ENCODE data around the gene TMC1.

Gene TMC1

DNA sequence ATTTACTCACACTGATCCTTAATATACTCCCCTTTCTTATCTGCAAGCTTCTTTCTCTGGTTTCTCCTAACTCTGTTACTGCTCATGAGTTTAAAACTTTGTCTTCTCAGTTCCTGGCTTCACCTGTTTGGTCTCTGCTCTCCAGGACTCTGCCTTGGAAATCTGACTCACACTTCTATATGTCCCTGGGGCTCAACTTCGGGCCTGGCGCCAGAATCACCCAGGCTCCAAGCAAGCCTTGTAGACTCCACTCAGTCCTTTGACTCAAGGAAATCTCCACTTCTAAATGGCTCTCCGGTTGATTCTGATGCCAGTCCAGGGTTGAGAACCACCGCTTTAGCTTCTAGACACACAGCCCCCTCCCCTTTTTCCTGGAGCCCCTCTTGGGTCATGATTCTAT is 57.8 kb downstream of the TMC1 start:
- TF ChIP-seq TAF1 (IDR thresholded peaks at IDR 0.05; ENCODE audit: low read depth) (no peak), TEAD4 (IDR thresholded peaks at IDR 0.05) (no peak), NFIC (IDR thresholded peaks at IDR 0.05) (peak; percentile 62), CEBPB (IDR thresholded peaks at IDR 0.05) (no peak), CREB1 (IDR thresholded peaks at IDR 0.05; ENCODE audit: low read depth) (no peak)
- TF ChIP-seq, protein P1, sequence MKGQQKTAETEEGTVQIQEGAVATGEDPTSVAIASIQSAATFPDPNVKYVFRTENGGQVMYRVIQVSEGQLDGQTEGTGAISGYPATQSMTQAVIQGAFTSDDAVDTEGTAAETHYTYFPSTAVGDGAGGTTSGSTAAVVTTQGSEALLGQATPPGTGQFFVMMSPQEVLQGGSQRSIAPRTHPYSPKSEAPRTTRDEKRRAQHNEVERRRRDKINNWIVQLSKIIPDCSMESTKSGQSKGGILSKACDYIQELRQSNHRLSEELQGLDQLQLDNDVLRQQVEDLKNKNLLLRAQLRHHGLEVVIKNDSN (IDR thresholded peaks at IDR 0.05) = no peak

DNA sequence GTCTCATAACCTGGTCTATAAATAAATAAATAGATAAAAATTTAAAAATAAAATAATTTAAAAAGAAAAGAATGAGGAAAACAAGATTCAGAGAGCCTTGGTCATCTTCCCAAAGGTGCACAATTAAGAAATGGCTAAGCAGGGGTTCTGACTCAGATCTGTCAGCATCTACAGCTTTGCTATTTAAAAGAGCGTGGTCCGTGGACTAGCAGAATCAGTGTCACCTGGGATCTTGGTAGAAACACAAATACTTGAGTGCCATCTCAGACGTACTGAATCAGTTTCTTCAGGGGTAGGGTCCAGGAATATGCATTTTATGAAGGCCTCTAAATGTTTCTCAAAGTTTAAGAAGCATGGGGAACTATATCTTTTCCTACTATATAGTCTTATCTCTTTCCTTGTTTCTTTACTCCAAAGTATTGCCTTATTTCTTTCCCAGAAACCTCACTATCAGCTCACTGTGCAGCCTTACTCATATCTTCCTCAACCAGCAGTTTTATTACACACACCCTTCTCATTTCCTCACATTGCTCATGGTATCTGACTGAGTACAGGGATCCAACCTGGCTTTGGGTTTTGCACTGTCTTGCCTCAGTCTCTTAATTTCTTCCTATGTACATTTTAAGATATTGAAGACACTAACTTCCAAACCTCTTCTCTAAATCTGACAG is 58.6 kb downstream of the TMC1 start:
- TF ChIP-seq NFIC (IDR thresholded peaks at IDR 0.05) (no peak), TCF12 (IDR thresholded peaks at IDR 0.05; ENCODE audit: low read depth) (no peak), EP300 (IDR thresholded peaks at IDR 0.05; ENCODE audit: borderline replicate concordance) (no peak), CEBPB (IDR thresholded peaks at IDR 0.05) (no peak), ZBTB7A (IDR thresholded peaks at IDR 0.05; ENCODE audit: low read depth) (no peak), TAF1 (IDR thresholded peaks at IDR 0.05; ENCODE audit: low read depth) (no peak), CREB1 (IDR thresholded peaks at IDR 0.05; ENCODE audit: low read depth) (no peak)
- TF ChIP-seq, protein P2, sequence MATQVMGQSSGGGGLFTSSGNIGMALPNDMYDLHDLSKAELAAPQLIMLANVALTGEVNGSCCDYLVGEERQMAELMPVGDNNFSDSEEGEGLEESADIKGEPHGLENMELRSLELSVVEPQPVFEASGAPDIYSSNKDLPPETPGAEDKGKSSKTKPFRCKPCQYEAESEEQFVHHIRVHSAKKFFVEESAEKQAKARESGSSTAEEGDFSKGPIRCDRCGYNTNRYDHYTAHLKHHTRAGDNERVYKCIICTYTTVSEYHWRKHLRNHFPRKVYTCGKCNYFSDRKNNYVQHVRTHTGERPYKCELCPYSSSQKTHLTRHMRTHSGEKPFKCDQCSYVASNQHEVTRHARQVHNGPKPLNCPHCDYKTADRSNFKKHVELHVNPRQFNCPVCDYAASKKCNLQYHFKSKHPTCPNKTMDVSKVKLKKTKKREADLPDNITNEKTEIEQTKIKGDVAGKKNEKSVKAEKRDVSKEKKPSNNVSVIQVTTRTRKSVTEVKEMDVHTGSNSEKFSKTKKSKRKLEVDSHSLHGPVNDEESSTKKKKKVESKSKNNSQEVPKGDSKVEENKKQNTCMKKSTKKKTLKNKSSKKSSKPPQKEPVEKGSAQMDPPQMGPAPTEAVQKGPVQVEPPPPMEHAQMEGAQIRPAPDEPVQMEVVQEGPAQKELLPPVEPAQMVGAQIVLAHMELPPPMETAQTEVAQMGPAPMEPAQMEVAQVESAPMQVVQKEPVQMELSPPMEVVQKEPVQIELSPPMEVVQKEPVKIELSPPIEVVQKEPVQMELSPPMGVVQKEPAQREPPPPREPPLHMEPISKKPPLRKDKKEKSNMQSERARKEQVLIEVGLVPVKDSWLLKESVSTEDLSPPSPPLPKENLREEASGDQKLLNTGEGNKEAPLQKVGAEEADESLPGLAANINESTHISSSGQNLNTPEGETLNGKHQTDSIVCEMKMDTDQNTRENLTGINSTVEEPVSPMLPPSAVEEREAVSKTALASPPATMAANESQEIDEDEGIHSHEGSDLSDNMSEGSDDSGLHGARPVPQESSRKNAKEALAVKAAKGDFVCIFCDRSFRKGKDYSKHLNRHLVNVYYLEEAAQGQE (IDR thresholded peaks at IDR 0.05; ENCODE audit: low read depth) = no peak

GRCh38 chr9:72581694-72582093 is 60.3 kb downstream of the TMC1 start:
- TF ChIP-seq EGR1 (IDR thresholded peaks at IDR 0.05) = no peak
- TF ChIP-seq, protein P1 (IDR thresholded peaks at IDR 0.05) = no peak
- TF ChIP-seq, protein P2 (IDR thresholded peaks at IDR 0.05; ENCODE audit: low read depth) = no peak
- no peak for TF ChIP-seq CEBPB (IDR thresholded peaks at IDR 0.05)
- no peak for TF ChIP-seq YY1 (IDR thresholded peaks at IDR 0.05; ENCODE audit: low read depth)
- TF ChIP-seq TEAD4 (IDR thresholded peaks at IDR 0.05) = no peak
- TF ChIP-seq RAD21 (IDR thresholded peaks at IDR 0.05; ENCODE audit: low read depth) = no peak
- no peak for TF ChIP-seq FOXM1 (IDR thresholded peaks at IDR 0.05; ENCODE audit: borderline replicate concordance, low read depth)
- no peak for TF ChIP-seq CREB1 (IDR thresholded peaks at IDR 0.05; ENCODE audit: low read depth)
- no peak for TF ChIP-seq TCF12 (IDR thresholded peaks at IDR 0.05; ENCODE audit: low read depth)
- no peak for TF ChIP-seq EP300 (IDR thresholded peaks at IDR 0.05; ENCODE audit: borderline replicate concordance)
- no peak for TF ChIP-seq MAX (IDR thresholded peaks at IDR 0.05)
- no peak for TF ChIP-seq TAF1 (IDR thresholded peaks at IDR 0.05; ENCODE audit: low read depth)
- no peak for TF ChIP-seq NFIC (IDR thresholded peaks at IDR 0.05)
- TF ChIP-seq ZBTB7A (IDR thresholded peaks at IDR 0.05; ENCODE audit: low read depth) = no peak

DNA sequence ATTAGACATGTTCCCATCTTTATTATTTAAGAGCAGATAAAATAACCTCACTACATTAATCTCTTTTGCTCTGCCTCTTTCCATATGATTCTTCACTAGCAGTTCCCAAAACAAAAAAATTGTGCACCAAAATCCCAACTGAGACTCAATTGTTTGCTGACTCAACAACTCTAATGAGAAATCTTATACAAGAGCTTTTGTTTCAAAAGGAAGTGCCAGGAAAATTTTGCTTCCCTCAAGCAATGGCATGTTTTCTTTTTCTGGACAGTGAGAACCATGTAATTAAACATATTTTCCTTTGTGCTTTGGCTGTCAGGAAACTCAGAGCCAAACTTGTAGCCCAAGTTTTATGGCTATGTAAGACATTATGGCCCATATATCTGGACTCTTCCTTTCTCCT is 62.0 kb downstream of the TMC1 start:
- no peak for TF ChIP-seq YY1 (IDR thresholded peaks at IDR 0.05; ENCODE audit: low read depth)
- TF ChIP-seq TCF12 (IDR thresholded peaks at IDR 0.05; ENCODE audit: low read depth) = no peak
- TF ChIP-seq EP300 (IDR thresholded peaks at IDR 0.05; ENCODE audit: borderline replicate concordance) = no peak
- no peak for TF ChIP-seq MAX (IDR thresholded peaks at IDR 0.05)
- TF ChIP-seq CREB1 (IDR thresholded peaks at IDR 0.05; ENCODE audit: low read depth) = no peak
- TF ChIP-seq RAD21 (IDR thresholded peaks at IDR 0.05; ENCODE audit: low read depth) = no peak
- no peak for TF ChIP-seq TEAD4 (IDR thresholded peaks at IDR 0.05)
- TF ChIP-seq ZBTB7A (IDR thresholded peaks at IDR 0.05; ENCODE audit: low read depth) = no peak
- TF ChIP-seq, protein P1 (IDR thresholded peaks at IDR 0.05) = no peak
- TF ChIP-seq CEBPB (IDR thresholded peaks at IDR 0.05) = no peak

DNA sequence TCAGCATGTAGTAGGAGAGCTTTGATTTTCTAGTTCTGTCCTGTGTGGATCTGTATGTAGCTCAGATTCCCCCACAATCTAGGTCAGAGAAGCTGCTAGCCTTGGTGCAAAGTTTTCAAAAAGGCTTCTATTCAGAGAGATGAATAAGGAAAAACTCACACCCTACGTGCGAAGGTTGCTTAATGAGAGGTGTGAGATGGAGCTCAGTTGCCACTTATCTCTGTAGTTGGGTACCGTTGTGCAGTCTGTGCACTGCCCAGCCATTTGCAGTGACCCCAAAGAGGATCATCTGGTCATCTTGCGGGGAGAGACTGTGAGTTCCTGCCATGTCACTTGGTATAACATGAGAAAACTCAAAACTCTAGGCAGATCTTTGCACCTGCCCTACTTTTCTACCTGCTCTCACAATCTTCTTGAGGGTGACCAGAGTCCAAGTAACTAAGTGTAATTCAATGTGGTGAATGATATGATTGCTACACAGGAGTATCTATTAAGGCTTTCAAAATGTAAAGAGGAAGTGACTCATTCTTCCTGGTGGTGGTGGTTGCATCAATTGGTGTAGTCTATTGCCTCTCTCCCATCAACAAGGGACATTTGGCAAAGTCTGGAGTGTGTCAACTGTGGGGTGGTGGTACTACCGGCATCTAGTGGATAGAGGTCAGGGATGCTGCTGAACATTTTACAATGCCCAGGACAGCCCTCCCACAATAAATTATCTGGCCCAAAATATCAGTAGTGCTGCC is 65.2 kb downstream of the TMC1 start:
- TF ChIP-seq CREB1 (IDR thresholded peaks at IDR 0.05; ENCODE audit: low read depth) (no peak), CEBPB (IDR thresholded peaks at IDR 0.05) (no peak), NFIC (IDR thresholded peaks at IDR 0.05) (no peak), YY1 (IDR thresholded peaks at IDR 0.05; ENCODE audit: low read depth) (no peak), TCF12 (IDR thresholded peaks at IDR 0.05; ENCODE audit: low read depth) (no peak), EGR1 (IDR thresholded peaks at IDR 0.05) (no peak), RAD21 (IDR thresholded peaks at IDR 0.05; ENCODE audit: low read depth) (no peak), EP300 (IDR thresholded peaks at IDR 0.05; ENCODE audit: borderline replicate concordance) (no peak)
- TF ChIP-seq, protein P2 (IDR thresholded peaks at IDR 0.05; ENCODE audit: low read depth) = no peak

All from Ishikawa (cell line).